Lower leg skin (tissue), 4 donors: Measurements from ENCODE around the gene OR8B4. TPM values are rescaled to one million over a fixed set of nuclear protein-coding genes. Genes with fewer than 3 reads are reported as not detected.

ENCODE experiments used
- DNase-seq, 2 donors: peaks; one replicate each; pipeline ENCODE4 v3.0.0-alpha.2; 2019; ENCODE audit warnings: low spot score in 2 of 2
- H3K4me3 ChIP-seq: fragments of 200-600 bp; sonication (generic); 2 replicates; pipeline ENCODE4 v1.5.1; 2017; ENCODE audit warnings: mild to moderate bottlenecking, low read depth; ENCODE audit not compliant: poor library complexity, severe bottlenecking
- CTCF ChIP-seq, 3 donors: fragments of 450-650 bp; IDR thresholded peaks; one replicate each; pipeline ENCODE4 v1.5.1; 2016; ENCODE audit warnings: antibody characterized with exemption in 3 of 3, mild to moderate bottlenecking in 3 of 3, moderate library complexity in 2 of 3
- POLR2A ChIP-seq, 2 donors: fragments of 450-650 bp; IDR thresholded peaks; one replicate each; pipeline ENCODE4 v1.6.1; 2016 to 2017; ENCODE audit warnings: antibody characterized with exemption in 2 of 2, mild to moderate bottlenecking in 1 of 2, moderate library complexity in 1 of 2
- WGBS, 2 donors: methylation state at CpG; one replicate each; pipeline ENCODE4 v1.1.5; 2018; 5-methylcytosine and 5-hydroxymethylcytosine counted together
- intact Hi-C: fragments of 100-400 bp; cut with DNase I; formaldehyde crosslinking; loops from one replicate; pipeline ENCODE4 v1.15.0; 2023; ENCODE audit warnings: low total_unique reads
- total RNA-seq, 4 donors: library from RNA; depleted of rRNA; stranded (reverse); fragments of >200 nt; gene quantifications; one replicate each; pipeline ENCODE4 v1.1.0, GENCODE V29; 2016

OR8B4 gene
- total RNA-seq, 4 donors from 2014 or later = not detected

DNA sequence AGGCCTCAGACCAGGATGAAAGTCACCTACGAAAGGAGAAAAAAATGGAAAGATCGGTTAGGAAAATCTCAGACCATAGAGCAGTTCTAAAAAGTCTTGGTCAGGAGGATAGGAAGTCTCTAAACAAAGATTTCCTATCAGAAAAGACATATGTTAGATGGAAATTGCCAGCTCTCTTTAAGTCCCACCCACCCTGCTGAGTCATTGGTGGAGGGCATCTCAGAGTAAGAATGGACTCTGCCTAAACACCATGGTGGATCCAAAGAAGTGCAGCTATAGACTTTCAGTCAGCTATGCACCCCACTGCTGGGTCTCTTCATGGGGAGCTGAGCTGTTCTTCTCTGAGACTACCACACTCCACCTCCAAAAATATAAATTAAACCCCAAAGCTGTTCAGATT lies 44.1 kb downstream of the OR8B4 start:
- no peak overlapping the region for H3K4me3 ChIP-seq

GRCh38 chr11:124376280-124376679 lies 48.4 kb downstream of the OR8B4 start:
- TF ChIP-seq CTCF (IDR thresholded peaks at IDR 0.05) (no peak), POLR2A (IDR thresholded peaks at IDR 0.05) (no peak)
- intact Hi-C loops = no loop called here
- no peak overlapping the region for H3K4me3 ChIP-seq
- no peak for DNase-seq
- 68 to 70% methylated on average over 3 of the region's 3 CpGs for WGBS, 2 donors

More for the DNA sequence above, 44.1 kb downstream of the OR8B4 start:
- DNase-seq = no peak
- 88 to 98% methylated on average over 2 of the region's 2 CpGs for WGBS, 2 donors
- TF ChIP-seq CTCF (IDR thresholded peaks at IDR 0.05) (no peak), POLR2A (IDR thresholded peaks at IDR 0.05) (no peak)
- intact Hi-C loops = no loop called here

Other genes with a start within 250 kb of the OR8B4 start
- not detected for gene OR10D3, start 241.5 kb downstream of the OR8B4 start, total RNA-seq
- not detected for gene OR8G1, start 183.8 kb downstream of the OR8B4 start, total RNA-seq
- not detected for gene OR8G5, start 168.5 kb downstream of the OR8B4 start, total RNA-seq
- not detected for gene OR8D1, start 110.9 kb downstream of the OR8B4 start, total RNA-seq
- not detected for gene OR8D2, start 104.7 kb downstream of the OR8B4 start, total RNA-seq
- not detected for gene OR8B2, start 40.4 kb downstream of the OR8B4 start, total RNA-seq
- not detected for gene OR8B3, start 25.8 kb downstream of the OR8B4 start, total RNA-seq
- gene OR8B8, start 20.8 kb upstream of the OR8B4 start, total RNA-seq = not detected
- gene OR8B12, start 118.8 kb upstream of the OR8B4 start, total RNA-seq = not detected
- gene OR8A1, start 145.1 kb upstream of the OR8B4 start, total RNA-seq = not detected
- gene PANX3, start 186.6 kb upstream of the OR8B4 start, total RNA-seq = not detected
- gene TBRG1, start 198.0 kb upstream of the OR8B4 start, total RNA-seq = 10 to 100 TPM; 13.9 to 24.9 (median 17.9) TPM
- 1 to 10 TPM; 4.1 to 6.4 (median 6.1) TPM for gene SIAE, start 248.9 kb upstream of the OR8B4 start, total RNA-seq
- gene SPA17, start 249.0 kb upstream of the OR8B4 start, total RNA-seq = 1 to 10 TPM; 1.9 to 6.2 (median 2.9) TPM